Measurements from ENCODE around the gene CNOT3. TPM values are rescaled to one million over a fixed set of nuclear protein-coding genes. Genes with fewer than 3 reads are reported as not detected.
A peak's percentile ranks its signal among the peaks of the same experiment; 100 is the strongest.

CNOT3 gene
- total and polyA plus RNA-seq, 2 of the 13 experiments (the other 11 are each of a cell fraction or from before 2014, with no cell fraction given): 4.3 to 5.8 TPM

DNA sequence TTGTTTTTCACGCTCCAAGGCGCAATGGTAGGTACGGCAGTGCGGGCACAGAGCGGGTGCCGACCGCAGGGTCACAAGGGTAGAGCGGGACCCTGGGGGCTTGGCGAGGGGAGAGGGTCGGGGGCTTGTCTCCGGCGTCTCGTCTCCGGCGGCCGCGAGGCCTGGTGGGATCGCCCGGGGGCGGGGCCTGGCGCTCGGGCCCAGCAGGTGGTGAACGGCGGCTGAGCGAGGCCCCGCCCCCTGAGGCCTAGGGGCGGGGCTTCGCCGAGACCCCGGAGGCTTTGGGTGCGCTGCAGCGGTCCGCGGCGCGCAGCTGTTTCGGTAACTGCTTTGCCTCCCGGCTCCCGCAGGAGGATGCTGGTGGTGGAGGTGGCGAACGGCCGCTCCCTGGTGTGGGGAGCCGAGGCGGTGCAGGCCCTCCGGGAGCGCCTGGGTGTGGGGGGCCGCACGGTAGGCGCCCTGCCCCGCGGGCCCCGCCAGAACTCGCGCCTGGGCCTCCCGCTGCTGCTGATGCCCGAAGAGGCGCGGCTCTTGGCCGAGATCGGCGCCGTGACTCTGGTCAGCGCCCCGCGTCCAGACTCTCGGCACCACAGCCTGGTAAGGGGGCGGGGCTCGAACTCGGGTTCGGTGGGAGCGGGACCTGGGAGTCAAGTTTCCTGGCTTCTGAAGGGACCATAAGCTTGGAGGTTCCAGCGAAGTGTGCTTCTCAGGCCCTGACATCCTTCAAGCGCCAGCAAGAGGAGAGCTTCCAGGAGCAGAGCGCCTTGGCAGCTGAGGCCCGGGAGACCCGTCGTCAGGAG lies 53.6 kb downstream of the CNOT3 start, which contains the start of gene TSEN34 (continued):
- TF ChIP-seq, protein P1, sequence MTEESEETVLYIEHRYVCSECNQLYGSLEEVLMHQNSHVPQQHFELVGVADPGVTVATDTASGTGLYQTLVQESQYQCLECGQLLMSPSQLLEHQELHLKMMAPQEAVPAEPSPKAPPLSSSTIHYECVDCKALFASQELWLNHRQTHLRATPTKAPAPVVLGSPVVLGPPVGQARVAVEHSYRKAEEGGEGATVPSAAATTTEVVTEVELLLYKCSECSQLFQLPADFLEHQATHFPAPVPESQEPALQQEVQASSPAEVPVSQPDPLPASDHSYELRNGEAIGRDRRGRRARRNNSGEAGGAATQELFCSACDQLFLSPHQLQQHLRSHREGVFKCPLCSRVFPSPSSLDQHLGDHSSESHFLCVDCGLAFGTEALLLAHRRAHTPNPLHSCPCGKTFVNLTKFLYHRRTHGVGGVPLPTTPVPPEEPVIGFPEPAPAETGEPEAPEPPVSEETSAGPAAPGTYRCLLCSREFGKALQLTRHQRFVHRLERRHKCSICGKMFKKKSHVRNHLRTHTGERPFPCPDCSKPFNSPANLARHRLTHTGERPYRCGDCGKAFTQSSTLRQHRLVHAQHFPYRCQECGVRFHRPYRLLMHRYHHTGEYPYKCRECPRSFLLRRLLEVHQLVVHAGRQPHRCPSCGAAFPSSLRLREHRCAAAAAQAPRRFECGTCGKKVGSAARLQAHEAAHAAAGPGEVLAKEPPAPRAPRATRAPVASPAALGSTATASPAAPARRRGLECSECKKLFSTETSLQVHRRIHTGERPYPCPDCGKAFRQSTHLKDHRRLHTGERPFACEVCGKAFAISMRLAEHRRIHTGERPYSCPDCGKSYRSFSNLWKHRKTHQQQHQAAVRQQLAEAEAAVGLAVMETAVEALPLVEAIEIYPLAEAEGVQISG (CRISPR knock-in tag; IDR thresholded peaks at IDR 0.05): peak; percentile 55
- TF ChIP-seq GTF2F1 (IDR thresholded peaks at IDR 0.05; ENCODE audit: low read length) (no peak), NFRKB (IDR thresholded peaks at IDR 0.05) (no peak), ATRX (CRISPR knock-in tag; IDR thresholded peaks at IDR 0.05; ENCODE audit: borderline replicate concordance) (no peak), ZMAT3 (CRISPR knock-in tag; conservative IDR thresholded peaks at IDR 0.05) (no peak), ZNF616 (CRISPR knock-in tag; IDR thresholded peaks at IDR 0.05; ENCODE audit: low read depth) (no peak), YY1 (IDR thresholded peaks at IDR 0.05; ENCODE audit: insufficient read depth, insufficient replicate concordance, low read depth, low read length) (peak; percentile 34), ZNF253 (CRISPR knock-in tag; IDR thresholded peaks at IDR 0.05; ENCODE audit: borderline replicate concordance) (0 out of 2 replicates have a peak, but pooled peaks have one; percentile 42), ZNF263 (CRISPR knock-in tag; IDR thresholded peaks at IDR 0.05) (0 out of 2 replicates have a peak, but pooled peaks have one; percentile 16), MXI1 (IDR thresholded peaks at IDR 0.05; ENCODE audit: borderline replicate concordance, low read depth, low read length) (peak; percentile 68; the same call in 2 of the 3 replicates), MTF1 (CRISPR knock-in tag; IDR thresholded peaks at IDR 0.05) (no peak), SIN3B (IDR thresholded peaks at IDR 0.05; ENCODE audit: low read length) (no peak), NCOA1 (CRISPR knock-in tag; IDR thresholded peaks at IDR 0.05) (peak; percentile 84), ZNF678 (CRISPR knock-in tag; IDR thresholded peaks at IDR 0.05) (no peak), GLMP (CRISPR knock-in tag; IDR thresholded peaks at IDR 0.05; ENCODE audit: borderline replicate concordance) (no peak), CCDC6 (CRISPR knock-in tag; IDR thresholded peaks at IDR 0.05) (0 out of 2 replicates have a peak, but pooled peaks have one; percentile 2), MTF2 (CRISPR knock-in tag; IDR thresholded peaks at IDR 0.05; ENCODE audit: borderline replicate concordance) (peak; percentile 50; the same call in 1 of the 2 replicates), ZNF549 (CRISPR knock-in tag; IDR thresholded peaks at IDR 0.05) (no peak), CERS6 (CRISPR knock-in tag; IDR thresholded peaks at IDR 0.05) (no peak), SIX4 (CRISPR knock-in tag; IDR thresholded peaks at IDR 0.05) (no peak), ZNF331 (CRISPR knock-in tag; IDR thresholded peaks at IDR 0.05) (peak; percentile 65), TFAP4 (IDR thresholded peaks at IDR 0.05; ENCODE audit: borderline replicate concordance, low read depth) (peak; percentile 77; the same call in 1 of the 2 replicates), HOXA9 (CRISPR knock-in tag; IDR thresholded peaks at IDR 0.05; ENCODE audit: borderline replicate concordance) (no peak; the same call in 1 of the 2 replicates), ZNF335 (CRISPR knock-in tag; IDR thresholded peaks at IDR 0.05) (no peak), ZBTB3 (CRISPR knock-in tag; IDR thresholded peaks at IDR 0.05; ENCODE audit: borderline replicate concordance, low read depth) (no peak), AKAP8 (CRISPR knock-in tag; IDR thresholded peaks at IDR 0.05) (peak; percentile 87)

All from HepG2 (cell line).